Thoracic aorta (tissue), 2 donors: ENCODE results near the gene TPPP. TPM values are rescaled to one million over a fixed set of nuclear protein-coding genes. Genes with fewer than 3 reads are reported as not detected.

ENCODE experiments used
- ATAC-seq: fragments of 150-250 bp; one replicate; pipeline ENCODE4 v1.8.0; 2017; ENCODE audit warnings: low read depth; ENCODE audit not compliant: insufficient number of reproducible peaks, low FRiP score
- DNase-seq: peaks from one replicate; pipeline ENCODE4 v3.0.0-alpha.2; 2020; ENCODE audit warnings: low spot score
- H3K27ac ChIP-seq, 2 donors: fragments of 200-600 bp; sonication (generic); 1 replicate in 1 of 2; 2 replicates in 1 of 2; pipeline ENCODE4 v1.5.1; 2016; ENCODE audit warnings: mild to moderate bottlenecking in 2 of 2, moderate library complexity in 2 of 2
- H3K27me3 ChIP-seq: fragments of 200-600 bp; sonication (generic); replicated peaks from 2 replicates; pipeline ENCODE4 v1.6.0; 2016; ENCODE audit warnings: mild to moderate bottlenecking; ENCODE audit not compliant: insufficient read depth
- H3K36me3 ChIP-seq: fragments of 200-600 bp; sonication (generic); one replicate; pipeline ENCODE4 v1.5.1; 2016
- H3K4me1 ChIP-seq, 2 donors: fragments of 200-600 bp; sonication (generic); 1 replicate in 1 of 2; 2 replicates in 1 of 2; pipeline versions ENCODE4 v1.5.1 to v1.6.0; 2016; ENCODE audit warnings: low read depth in 2 of 2, mild to moderate bottlenecking in 1 of 2; ENCODE audit not compliant: control insufficient read depth in 1 of 2
- H3K4me3 ChIP-seq: fragments of 200-600 bp; sonication (generic); 2 replicates; pipeline ENCODE4 v1.5.1; 2016; ENCODE audit warnings: mild to moderate bottlenecking
- H3K9me3 ChIP-seq: fragments of 200-600 bp; sonication (generic); 2 replicates; pipeline ENCODE4 v1.5.1; 2016
- total RNA-seq, 2 donors: library from RNA; depleted of rRNA; stranded (reverse); fragments of >200 nt; gene quantifications; one replicate each; pipeline versions ENCODE4 v1.1.0 to v1.2.3, GENCODE V29; 2016
- TF ChIP-seq, protein P1 (sequence below): fragments of 200-600 bp; sonication (generic); IDR thresholded peaks from one replicate; pipeline ENCODE4 v1.5.1; 2019; ENCODE audit warnings: antibody characterized with exemption

TPPP gene
- total RNA-seq, 2 donors from 2014 or later = 9.9 to 13.0 TPM

GRCh38 chr5:669111-669841 is 23.9 kb downstream of the TPPP start:
- no peak for ATAC-seq
- no peak for DNase-seq
- H3K27ac ChIP-seq = no peak overlapping the region
- H3K27me3 ChIP-seq = no peaks in the 10 kb centered on the region
- TF ChIP-seq, protein P1, sequence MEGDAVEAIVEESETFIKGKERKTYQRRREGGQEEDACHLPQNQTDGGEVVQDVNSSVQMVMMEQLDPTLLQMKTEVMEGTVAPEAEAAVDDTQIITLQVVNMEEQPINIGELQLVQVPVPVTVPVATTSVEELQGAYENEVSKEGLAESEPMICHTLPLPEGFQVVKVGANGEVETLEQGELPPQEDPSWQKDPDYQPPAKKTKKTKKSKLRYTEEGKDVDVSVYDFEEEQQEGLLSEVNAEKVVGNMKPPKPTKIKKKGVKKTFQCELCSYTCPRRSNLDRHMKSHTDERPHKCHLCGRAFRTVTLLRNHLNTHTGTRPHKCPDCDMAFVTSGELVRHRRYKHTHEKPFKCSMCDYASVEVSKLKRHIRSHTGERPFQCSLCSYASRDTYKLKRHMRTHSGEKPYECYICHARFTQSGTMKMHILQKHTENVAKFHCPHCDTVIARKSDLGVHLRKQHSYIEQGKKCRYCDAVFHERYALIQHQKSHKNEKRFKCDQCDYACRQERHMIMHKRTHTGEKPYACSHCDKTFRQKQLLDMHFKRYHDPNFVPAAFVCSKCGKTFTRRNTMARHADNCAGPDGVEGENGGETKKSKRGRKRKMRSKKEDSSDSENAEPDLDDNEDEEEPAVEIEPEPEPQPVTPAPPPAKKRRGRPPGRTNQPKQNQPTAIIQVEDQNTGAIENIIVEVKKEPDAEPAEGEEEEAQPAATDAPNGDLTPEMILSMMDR = peak; percentile 55
- H3K36me3 ChIP-seq = no peaks in the 10 kb centered on the region
- no peaks in the 10 kb centered on the region for H3K9me3 ChIP-seq
- no peak overlapping the region for H3K4me3 ChIP-seq
- H3K4me1 ChIP-seq = peaks cover 22 to 31% of the 10 kb centered on the region in 2 donors

- TF ChIP-seq, protein P1 = no peak
- H3K4me1 ChIP-seq = peaks cover 17 to 23% of the 10 kb centered on the region in 2 donors
- H3K4me3 ChIP-seq = no peak overlapping the region
- peaks cover 3% of the 10 kb centered on the region for H3K36me3 ChIP-seq
- DNase-seq = no peak
- H3K27ac ChIP-seq = no peak overlapping the region
- no peak for ATAC-seq
- no peaks in the 10 kb centered on the region for H3K27me3 ChIP-seq
- no peaks in the 10 kb centered on the region for H3K9me3 ChIP-seq
These were observed 24.7 kb downstream of the TPPP start for GRCh38 chr5:668283-668995.

DNA sequence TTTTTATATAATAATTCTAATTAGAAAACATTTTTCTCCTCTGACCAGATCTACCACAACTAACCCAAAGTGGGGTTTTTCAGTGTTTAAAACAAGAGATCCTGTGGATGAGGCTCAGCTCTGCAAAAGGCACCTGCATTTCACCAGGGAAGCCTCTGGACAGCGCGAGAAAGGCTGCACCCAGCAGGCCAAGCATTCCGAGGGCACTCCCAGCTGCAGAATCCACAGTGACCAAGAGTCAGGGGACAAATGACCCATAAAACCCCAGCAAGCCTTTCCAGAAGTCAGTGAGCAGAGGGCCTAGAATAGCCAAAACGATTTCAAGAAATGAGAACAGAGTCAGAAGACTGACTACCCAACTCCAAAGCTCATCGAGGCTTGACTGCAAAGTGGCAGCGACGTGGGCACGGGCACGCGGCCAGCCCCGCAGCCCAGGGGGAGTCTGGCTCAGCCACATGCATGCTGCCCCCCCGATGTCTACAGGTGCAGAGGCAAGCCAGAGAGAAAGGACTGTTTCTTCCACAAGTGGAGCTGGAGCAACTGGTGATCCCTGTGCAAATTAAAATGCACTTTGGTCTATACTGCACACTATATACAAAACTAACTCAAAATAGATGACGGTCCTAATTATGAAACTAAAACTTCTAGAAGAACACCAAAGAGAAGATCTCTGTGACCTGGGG is 26.2 kb downstream of the TPPP start:
- TF ChIP-seq, protein P1 = no peak
- no peak overlapping the region for H3K27ac ChIP-seq
- H3K9me3 ChIP-seq = no peaks in the 10 kb centered on the region
- peaks cover 2 to 8% of the 10 kb centered on the region in 2 donors for H3K4me1 ChIP-seq
- DNase-seq (no peak), ATAC-seq (no peak)
- H3K36me3 ChIP-seq = peaks cover 12% of the 10 kb centered on the region
- H3K4me3 ChIP-seq = no peak overlapping the region
- no peaks in the 10 kb centered on the region for H3K27me3 ChIP-seq

DNA sequence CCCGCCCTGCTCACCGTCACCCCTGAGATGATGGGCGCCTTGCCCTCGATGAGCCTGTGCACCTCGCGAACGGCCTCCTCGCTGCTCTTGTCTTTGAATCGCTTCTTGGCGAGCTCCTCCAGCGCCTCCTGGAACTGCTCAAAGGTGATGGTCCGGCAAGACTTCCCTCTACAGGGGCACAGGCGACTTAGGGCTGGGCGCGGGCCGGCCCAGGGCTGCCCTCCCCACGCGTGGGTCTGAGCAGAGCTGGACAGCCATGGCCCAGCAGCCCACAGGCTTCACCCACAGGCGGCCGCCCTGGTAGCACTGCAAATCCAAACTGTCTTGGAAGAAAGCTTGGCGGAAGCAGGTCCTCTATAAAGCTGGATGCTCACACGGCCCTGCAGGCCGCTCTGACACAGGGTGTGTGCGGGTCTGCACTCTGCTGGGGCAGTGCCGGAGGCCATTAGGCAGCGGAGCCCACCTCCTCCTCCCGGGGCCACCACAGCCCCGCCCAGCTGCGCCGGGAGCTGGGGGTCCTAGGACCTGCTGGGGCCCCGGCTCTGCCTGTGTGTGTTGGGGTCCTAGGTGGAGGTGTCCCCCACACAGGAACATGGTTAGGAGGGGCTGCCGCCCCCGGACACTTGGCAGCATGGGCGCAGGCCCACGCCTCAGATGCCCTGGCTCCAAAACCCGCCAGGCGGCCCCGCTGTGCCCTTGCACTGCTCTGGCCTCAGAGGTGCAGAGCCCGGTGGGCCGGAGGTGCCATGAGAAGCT is 27.0 kb downstream of the TPPP start:
- Histone ChIP-seq H3K27me3 (no peaks in the 10 kb centered on the region), H3K27ac (no peak overlapping the region), H3K9me3 (no peaks in the 10 kb centered on the region), H3K4me1 (no peaks in the 10 kb centered on the region), H3K36me3 (peaks cover 20% of the 10 kb centered on the region), H3K4me3 (no peak overlapping the region)
- ATAC-seq (no peak), DNase-seq (no peak)
- TF ChIP-seq, protein P1 = no peak
